SU-DHL-6 (cell line): Measurements from ENCODE around the gene RACGAP1.

Source experiments
- CTCF ChIP-seq: fragments of 200-600 bp; sonication (generic); IDR thresholded peaks from one replicate; pipeline ENCODE4 v1.5.1; 2017; ENCODE audit warnings: antibody characterized with exemption, mild to moderate bottlenecking, low read length, moderate library complexity; ENCODE audit not compliant: insufficient read depth, poor library complexity, severe bottlenecking
- EZH2phosphoT487 ChIP-seq: fragments of 200-600 bp; sonication (generic), shearing (Covaris generic); conservative IDR thresholded peaks from 2 replicates; pipeline ENCODE4 v1.6.1; 2018; ENCODE audit warnings: mild to moderate bottlenecking, antibody characterized with exemption, low read length, moderate library complexity, mixed read lengths

- TF ChIP-seq CTCF (no peak), EZH2phosphoT487 (no peak)
These were observed 5.8 kb downstream of the RACGAP1 start for GRCh38 chr12:50019524-50019923.
